Spinal cord (tissue), 10 donors: ENCODE results near the gene AMBN. TPM values are rescaled to one million over a fixed set of nuclear protein-coding genes. Genes with fewer than 3 reads are reported as not detected.

Experiments
- DNase-seq, 6 donors: peaks; one replicate each; pipeline versions ENCODE4 v3.0.0 to v3.0.0-alpha.2; 2013 to 2015; ENCODE audit warnings: low spot score in 6 of 6, low read depth in 4 of 6
- H3K27ac ChIP-seq: one replicate; pipeline ENCODE4 v1.5.1; 2013; ENCODE audit warnings: low read depth, low read length, control low read depth
- H3K27me3 ChIP-seq: one replicate; pipeline ENCODE4 v1.6.1; 2013; ENCODE audit warnings: low read length; ENCODE audit not compliant: control insufficient read depth, insufficient read depth
- H3K36me3 ChIP-seq: one replicate; pipeline ENCODE4 v1.6.1; 2013; ENCODE audit warnings: low read length; ENCODE audit not compliant: control insufficient read depth, insufficient read depth
- H3K4me1 ChIP-seq: one replicate; pipeline ENCODE4 v1.6.1; 2013; ENCODE audit warnings: low read length; ENCODE audit not compliant: control insufficient read depth, insufficient read depth
- H3K4me3 ChIP-seq: one replicate; pipeline ENCODE4 v1.5.1; 2013; ENCODE audit warnings: low read depth, low read length, control low read depth
- H3K9me3 ChIP-seq: one replicate; pipeline ENCODE4 v1.6.1; 2013; ENCODE audit warnings: low read length; ENCODE audit not compliant: control insufficient read depth, insufficient read depth
- WGBS: methylation state at CpG from one replicate; pipeline ENCODE4 v1.1.5; 2013; ENCODE audit warnings: missing lambda C conversion rate; ENCODE audit not compliant: insufficient coverage; 5-methylcytosine and 5-hydroxymethylcytosine counted together
- long read RNA-seq, 4 donors: transcript quantifications; one replicate each; lab custom pipeline, GENCODE V29; 2026
- polyA plus RNA-seq, 2 donors: library from polyadenylated mRNA; unstranded; fragments of 120-200 nt; gene quantifications; one replicate each; pipeline ENCODE4 v1.2.1, GENCODE V29; 2013; ENCODE audit not compliant: insufficient read length in 2 of 2
- total RNA-seq, 2 donors: library from RNA; depleted of rRNA in 1 of 2; stranded (reverse); fragments of 120-200 nt in 1 of 2; fragments of >200 nt in 1 of 2; gene quantifications; one replicate each; pipeline versions ENCODE4 v1.2.3 to v1.2.4, GENCODE V29; 2013 to 2014
- donor health status: healthy.

AMBN gene
- total RNA-seq, result not detected
- polyA plus RNA-seq, result not detected
- long read RNA-seq, donor 1, result 0 reads
- long read RNA-seq, donor 2, result 0 reads
- long read RNA-seq, donor 3, result 0 reads
- long read RNA-seq, donor 4, result 0 reads

GRCh38 chr4:70591955-70592582 lies at the start of gene AMBN:
Gene AMBN (plus strand): TSS chr4:70592256. CDS start chr4:70592359, 103 bp downstream.
- peak in 1 of 6 donors; percentile 30 for DNase-seq
- H3K4me3 ChIP-seq, result no peak within 1 kb of the TSS
- H3K9me3 ChIP-seq, result no peaks in the 10 kb centered on the region
- H3K4me1 ChIP-seq, result no peaks in the 10 kb centered on the region
- H3K27ac ChIP-seq, result no peak within 1 kb of the TSS
- no peaks in the 10 kb centered on the region for H3K36me3 ChIP-seq
- H3K27me3 ChIP-seq, result no peaks in the 10 kb centered on the region
- WGBS, result no CpG with 5 or more reads among the region's 5 CpGs

- Histone ChIP-seq H3K36me3 (no peaks in the 10 kb centered on the region), H3K4me3 (no peak overlapping the region), H3K9me3 (no peaks in the 10 kb centered on the region), H3K4me1 (no peaks in the 10 kb centered on the region), H3K27me3 (no peaks in the 10 kb centered on the region), H3K27ac (no peak overlapping the region)
- DNase-seq, result peak in 2 of 6 donors; percentile 2 to 18
Measured at GRCh38 chr4:70544279-70544868, 47.7 kb upstream of the AMBN start.

GRCh38 chr4:70556856-70557255 lies 35.2 kb upstream of the AMBN start:
- Histone ChIP-seq H3K4me3 (no peak overlapping the region), H3K4me1 (no peaks in the 10 kb centered on the region), H3K27ac (no peak overlapping the region), H3K9me3 (no peaks in the 10 kb centered on the region), H3K27me3 (no peaks in the 10 kb centered on the region), H3K36me3 (no peaks in the 10 kb centered on the region)
- no CpG with 5 or more reads among the region's 1 CpG for WGBS
- no peak for DNase-seq

- Histone ChIP-seq H3K27ac (no peak overlapping the region), H3K36me3 (no peaks in the 10 kb centered on the region), H3K27me3 (no peaks in the 10 kb centered on the region), H3K9me3 (no peaks in the 10 kb centered on the region), H3K4me3 (no peak overlapping the region), H3K4me1 (no peaks in the 10 kb centered on the region)
- peak; percentile 15 to 86 (median 43) for DNase-seq
- no CpG with 5 or more reads among the region's 2 CpGs for WGBS
Measured at GRCh38 chr4:70559211-70559830, 32.7 kb upstream of the AMBN start.

DNA sequence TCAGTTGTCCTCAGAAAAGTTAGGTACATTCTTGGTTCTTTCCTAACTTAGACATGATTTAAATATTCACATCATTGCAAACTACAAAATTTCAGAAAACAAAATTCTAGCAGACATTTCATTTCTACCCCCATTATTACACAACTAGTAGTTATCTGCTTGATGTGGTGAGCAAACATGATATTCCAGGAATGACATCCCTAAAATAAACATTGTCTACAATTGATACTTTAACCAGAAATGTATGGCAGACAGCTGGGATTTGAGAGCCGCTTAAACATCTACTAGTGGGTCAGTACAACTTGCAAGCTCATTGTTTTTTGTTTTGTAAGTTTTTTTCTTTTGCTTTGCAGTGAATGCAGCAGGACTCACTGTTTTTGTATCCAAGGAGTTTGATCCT lies 32.1 kb upstream of the AMBN start:
- Histone ChIP-seq H3K27ac (no peak overlapping the region), H3K27me3 (no peaks in the 10 kb centered on the region), H3K4me1 (no peaks in the 10 kb centered on the region), H3K4me3 (no peak overlapping the region), H3K36me3 (no peaks in the 10 kb centered on the region), H3K9me3 (no peaks in the 10 kb centered on the region)
- 100% methylated on average over 1 of the region's 1 CpG for WGBS
- DNase-seq, result no peak

DNA sequence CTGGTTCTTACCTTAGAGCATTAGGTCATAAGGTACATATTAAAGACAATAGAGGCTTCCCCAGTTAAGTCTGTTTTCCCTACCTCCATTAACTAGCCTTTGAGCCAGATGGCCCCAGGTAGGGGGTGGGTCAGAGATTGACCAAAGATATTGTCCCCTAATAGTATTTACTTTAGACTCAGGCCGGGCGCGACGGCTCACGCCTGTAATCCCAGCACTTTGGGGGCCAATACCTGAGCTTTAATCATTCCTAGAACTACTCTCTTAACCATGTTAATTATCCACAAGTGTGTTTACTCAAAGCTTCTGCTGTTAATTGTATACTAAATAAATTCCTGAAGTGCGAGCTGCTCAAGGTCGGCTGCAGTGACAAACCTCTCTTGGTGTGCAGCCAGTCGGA lies 28.0 kb upstream of the AMBN start:
- no peak overlapping the region for H3K4me3 ChIP-seq

DNA sequence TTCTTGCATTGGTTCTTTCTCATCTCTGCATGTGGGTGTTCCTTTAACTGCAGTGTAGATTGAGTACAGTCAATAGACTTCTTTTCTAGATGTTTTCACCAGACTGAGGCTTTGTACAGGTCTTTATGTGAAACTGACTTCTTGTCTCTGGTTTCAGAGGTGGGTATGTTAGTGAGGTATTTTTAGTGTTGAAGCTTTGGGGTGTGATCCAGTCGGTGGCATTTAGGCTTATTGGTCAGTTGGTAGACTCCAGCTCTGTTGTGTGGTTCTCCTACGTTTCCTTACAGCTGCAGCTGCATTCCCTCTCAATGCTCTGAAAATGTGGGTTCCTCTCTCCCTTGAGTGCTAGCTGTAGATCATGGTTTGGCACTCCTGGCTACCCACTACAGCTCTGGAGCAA lies 21.3 kb upstream of the AMBN start:
- Histone ChIP-seq H3K4me3 (no peak overlapping the region), H3K36me3 (no peaks in the 10 kb centered on the region), H3K9me3 (peaks cover 1% of the 10 kb centered on the region), H3K27me3 (no peaks in the 10 kb centered on the region), H3K27ac (no peak overlapping the region), H3K4me1 (no peaks in the 10 kb centered on the region)
- WGBS, result 93% methylated on average over 2 of the region's 2 CpGs
- no peak for DNase-seq

More for the DNA sequence above, 28.0 kb upstream of the AMBN start:
- DNase-seq, result peak in 1 of 6 donors; percentile 27
- Histone ChIP-seq H3K27ac (no peak overlapping the region), H3K9me3 (no peaks in the 10 kb centered on the region), H3K4me1 (no peaks in the 10 kb centered on the region), H3K27me3 (no peaks in the 10 kb centered on the region), H3K36me3 (no peaks in the 10 kb centered on the region)
- WGBS, result 72% methylated on average over 4 of the region's 8 CpGs

GRCh38 chr4:70571772-70572171 lies 20.3 kb upstream of the AMBN start:
- Histone ChIP-seq H3K36me3 (no peaks in the 10 kb centered on the region), H3K4me1 (no peaks in the 10 kb centered on the region), H3K27ac (no peak overlapping the region), H3K4me3 (no peak overlapping the region), H3K9me3 (peaks cover 1% of the 10 kb centered on the region), H3K27me3 (no peaks in the 10 kb centered on the region)
- WGBS, result 39% methylated on average over 2 of the region's 2 CpGs
- DNase-seq, result no peak

GRCh38 chr4:70575964-70576363 lies 16.1 kb upstream of the AMBN start:
- Histone ChIP-seq H3K4me1 (no peaks in the 10 kb centered on the region), H3K4me3 (no peak overlapping the region), H3K27ac (no peak overlapping the region), H3K9me3 (peaks cover 1% of the 10 kb centered on the region), H3K27me3 (no peaks in the 10 kb centered on the region), H3K36me3 (no peaks in the 10 kb centered on the region)
- DNase-seq, result no peak
